GM19193 (cell line): ENCODE results near the gene UNCX.

Experiments
- POLR2A ChIP-seq: IDR thresholded peaks from 4 replicates; pipeline ENCODE4 v1.6.1; 2011; ENCODE audit not compliant: insufficient read depth, insufficient read length; ENCODE audit errors: extremely low read depth

Gene UNCX

GRCh38 chr7:1235501-1236131 lies 2.9 kb downstream of the UNCX start:
- TF ChIP-seq POLR2A: no peak

- no peak for TF ChIP-seq POLR2A
These were observed 3.5 kb downstream of the UNCX start for GRCh38 chr7:1236132-1236661.

- no peak for TF ChIP-seq POLR2A
These were observed 4.4 kb downstream of the UNCX start for GRCh38 chr7:1236831-1237701.

- no peak for TF ChIP-seq POLR2A
These were observed 5.1 kb downstream of the UNCX start for GRCh38 chr7:1237704-1238255.

GRCh38 chr7:1238450-1238882 lies 5.8 kb downstream of the UNCX start:
- no peak for TF ChIP-seq POLR2A

GRCh38 chr7:1238931-1239802 lies 6.5 kb downstream of the UNCX start:
- TF ChIP-seq POLR2A: no peak

GRCh38 chr7:1239803-1240516 lies 7.3 kb downstream of the UNCX start:
- TF ChIP-seq POLR2A: no peak

GRCh38 chr7:1240517-1241257 lies 8.0 kb downstream of the UNCX start:
- no peak for TF ChIP-seq POLR2A

- no peak for TF ChIP-seq POLR2A
These were observed 8.6 kb downstream of the UNCX start for GRCh38 chr7:1241258-1241602.

GRCh38 chr7:1241603-1242255 lies 9.1 kb downstream of the UNCX start:
- no peak for TF ChIP-seq POLR2A

GRCh38 chr7:1242256-1242605 lies 9.6 kb downstream of the UNCX start:
- no peak for TF ChIP-seq POLR2A

- TF ChIP-seq POLR2A: no peak
These were observed 10.1 kb downstream of the UNCX start for GRCh38 chr7:1242606-1243289.
